ENCODE results near the gene CACNB4.

CACNB4 gene

GRCh38 chr2:152054593-152054992 is 44.3 kb downstream of the CACNB4 start:
- Histone ChIP-seq H3K4me3 (ENCODE audit: low read length in 2 of 2) (no peak overlapping the region), H3K4me1 (ENCODE audit: control insufficient read depth, insufficient read depth, low read length) (no peaks in the 10 kb centered on the region), H3K27me3 (ENCODE audit: control insufficient read depth in 1 of 2, insufficient read depth in 2 of 2, low read length in 2 of 2) (no peaks in the 10 kb centered on the region), H3K9me3 (ENCODE audit: control insufficient read depth in 2 of 2, low read length in 2 of 2) (no peaks in the 10 kb centered on the region), H3K27ac (ENCODE audit: low read length) (no peak overlapping the region), H3K9ac (ENCODE audit: low read length in 2 of 2) (no peak overlapping the region), H3K36me3 (ENCODE audit: control insufficient read depth in 2 of 2, insufficient read depth in 2 of 2, low read length in 2 of 2) (no peaks in the 10 kb centered on the region)

- H3K27ac ChIP-seq (ENCODE audit: low read length) = no peak overlapping the region
- no peak overlapping the region for H3K4me3 ChIP-seq (ENCODE audit: low read length in 2 of 2)
- no peaks in the 10 kb centered on the region for H3K36me3 ChIP-seq (ENCODE audit: control insufficient read depth in 2 of 2, insufficient read depth in 2 of 2, low read length in 2 of 2)
- H3K9me3 ChIP-seq (ENCODE audit: control insufficient read depth in 2 of 2, low read length in 2 of 2) = no peaks in the 10 kb centered on the region
- no peak overlapping the region for H3K9ac ChIP-seq (ENCODE audit: low read length in 2 of 2)
- H3K4me1 ChIP-seq (ENCODE audit: control insufficient read depth, insufficient read depth, low read length) = no peaks in the 10 kb centered on the region
- H3K27me3 ChIP-seq (ENCODE audit: control insufficient read depth in 1 of 2, insufficient read depth in 2 of 2, low read length in 2 of 2) = no peaks in the 10 kb centered on the region
Measured at GRCh38 chr2:152051436-152051835, 47.4 kb downstream of the CACNB4 start.

GRCh38 chr2:152050915-152051314 is 47.9 kb downstream of the CACNB4 start:
- no peak overlapping the region for H3K9ac ChIP-seq (ENCODE audit: low read length in 2 of 2)
- H3K4me1 ChIP-seq (ENCODE audit: control insufficient read depth, insufficient read depth, low read length) = no peaks in the 10 kb centered on the region
- H3K27ac ChIP-seq (ENCODE audit: low read length) = no peak overlapping the region
- H3K9me3 ChIP-seq (ENCODE audit: control insufficient read depth in 2 of 2, low read length in 2 of 2) = no peaks in the 10 kb centered on the region
- H3K36me3 ChIP-seq (ENCODE audit: control insufficient read depth in 2 of 2, insufficient read depth in 2 of 2, low read length in 2 of 2) = no peaks in the 10 kb centered on the region
- H3K4me3 ChIP-seq (ENCODE audit: low read length in 2 of 2) = no peak overlapping the region
- H3K27me3 ChIP-seq (ENCODE audit: control insufficient read depth in 1 of 2, insufficient read depth in 2 of 2, low read length in 2 of 2) = no peaks in the 10 kb centered on the region

- no peak overlapping the region for H3K9ac ChIP-seq (ENCODE audit: low read length in 2 of 2)
- no peak overlapping the region for H3K27ac ChIP-seq (ENCODE audit: low read length)
- no peaks in the 10 kb centered on the region for H3K36me3 ChIP-seq (ENCODE audit: control insufficient read depth in 2 of 2, insufficient read depth in 2 of 2, low read length in 2 of 2)
- no peak overlapping the region for H3K4me3 ChIP-seq (ENCODE audit: low read length in 2 of 2)
- no peaks in the 10 kb centered on the region for H3K9me3 ChIP-seq (ENCODE audit: control insufficient read depth in 2 of 2, low read length in 2 of 2)
- H3K27me3 ChIP-seq (ENCODE audit: control insufficient read depth in 1 of 2, insufficient read depth in 2 of 2, low read length in 2 of 2) = no peaks in the 10 kb centered on the region
- no peaks in the 10 kb centered on the region for H3K4me1 ChIP-seq (ENCODE audit: control insufficient read depth, insufficient read depth, low read length)
Measured at GRCh38 chr2:152050341-152050740, 48.5 kb downstream of the CACNB4 start.

GRCh38 chr2:152049541-152049940 is 49.3 kb downstream of the CACNB4 start:
- Histone ChIP-seq H3K27ac (ENCODE audit: low read length) (no peak overlapping the region), H3K4me1 (ENCODE audit: control insufficient read depth, insufficient read depth, low read length) (no peaks in the 10 kb centered on the region), H3K9ac (ENCODE audit: low read length in 2 of 2) (no peak overlapping the region), H3K27me3 (ENCODE audit: control insufficient read depth in 1 of 2, insufficient read depth in 2 of 2, low read length in 2 of 2) (no peaks in the 10 kb centered on the region), H3K36me3 (ENCODE audit: control insufficient read depth in 2 of 2, insufficient read depth in 2 of 2, low read length in 2 of 2) (no peaks in the 10 kb centered on the region), H3K9me3 (ENCODE audit: control insufficient read depth in 2 of 2, low read length in 2 of 2) (no peaks in the 10 kb centered on the region), H3K4me3 (ENCODE audit: low read length in 2 of 2) (no peak overlapping the region)

- no peaks in the 10 kb centered on the region for H3K9me3 ChIP-seq (ENCODE audit: control insufficient read depth in 2 of 2, low read length in 2 of 2)
- no peaks in the 10 kb centered on the region for H3K4me1 ChIP-seq (ENCODE audit: control insufficient read depth, insufficient read depth, low read length)
- no peaks in the 10 kb centered on the region for H3K27me3 ChIP-seq (ENCODE audit: control insufficient read depth in 1 of 2, insufficient read depth in 2 of 2, low read length in 2 of 2)
- H3K9ac ChIP-seq (ENCODE audit: low read length in 2 of 2) = no peak overlapping the region
- H3K27ac ChIP-seq (ENCODE audit: low read length) = no peak overlapping the region
- H3K4me3 ChIP-seq (ENCODE audit: low read length in 2 of 2) = no peak overlapping the region
- H3K36me3 ChIP-seq (ENCODE audit: control insufficient read depth in 2 of 2, insufficient read depth in 2 of 2, low read length in 2 of 2) = no peaks in the 10 kb centered on the region
Measured at GRCh38 chr2:152047824-152048471, 50.9 kb downstream of the CACNB4 start.

- H3K9ac ChIP-seq (ENCODE audit: low read length in 2 of 2) = no peak overlapping the region
- H3K4me3 ChIP-seq (ENCODE audit: low read length in 2 of 2) = no peak overlapping the region
- H3K4me1 ChIP-seq (ENCODE audit: control insufficient read depth, insufficient read depth, low read length) = no peaks in the 10 kb centered on the region
- no peaks in the 10 kb centered on the region for H3K27me3 ChIP-seq (ENCODE audit: control insufficient read depth in 1 of 2, insufficient read depth in 2 of 2, low read length in 2 of 2)
- H3K36me3 ChIP-seq (ENCODE audit: control insufficient read depth in 2 of 2, insufficient read depth in 2 of 2, low read length in 2 of 2) = no peaks in the 10 kb centered on the region
- H3K27ac ChIP-seq (ENCODE audit: low read length) = no peak overlapping the region
- H3K9me3 ChIP-seq (ENCODE audit: control insufficient read depth in 2 of 2, low read length in 2 of 2) = no peaks in the 10 kb centered on the region
Measured at GRCh38 chr2:152046940-152047339, 51.9 kb downstream of the CACNB4 start.

- Histone ChIP-seq H3K27ac (ENCODE audit: low read length) (no peak overlapping the region), H3K9ac (ENCODE audit: low read length in 2 of 2) (no peak overlapping the region)
Measured at GRCh38 chr2:152042636-152043615, 55.9 kb downstream of the CACNB4 start.

GRCh38 chr2:152038441-152038958 is 60.3 kb downstream of the CACNB4 start:
- Histone ChIP-seq H3K4me1 (ENCODE audit: control insufficient read depth, insufficient read depth, low read length) (peaks cover 8% of the 10 kb centered on the region), H3K9ac (ENCODE audit: low read length in 2 of 2) (no peak overlapping the region), H3K9me3 (ENCODE audit: control insufficient read depth in 2 of 2, low read length in 2 of 2) (no peaks in the 10 kb centered on the region), H3K27ac (ENCODE audit: low read length) (no peak overlapping the region), H3K27me3 (ENCODE audit: control insufficient read depth in 1 of 2, insufficient read depth in 2 of 2, low read length in 2 of 2) (no peaks in the 10 kb centered on the region), H3K4me3 (ENCODE audit: low read length in 2 of 2) (no peak overlapping the region), H3K36me3 (ENCODE audit: control insufficient read depth in 2 of 2, insufficient read depth in 2 of 2, low read length in 2 of 2) (no peaks in the 10 kb centered on the region)

More at GRCh38 chr2:152042636-152043615, 55.9 kb downstream of the CACNB4 start:
- Histone ChIP-seq H3K4me1 (ENCODE audit: control insufficient read depth, insufficient read depth, low read length) (peaks cover 3% of the 10 kb centered on the region), H3K4me3 (ENCODE audit: low read length in 2 of 2) (no peak overlapping the region), H3K36me3 (ENCODE audit: control insufficient read depth in 2 of 2, insufficient read depth in 2 of 2, low read length in 2 of 2) (no peaks in the 10 kb centered on the region), H3K27me3 (ENCODE audit: control insufficient read depth in 1 of 2, insufficient read depth in 2 of 2, low read length in 2 of 2) (no peaks in the 10 kb centered on the region), H3K9me3 (ENCODE audit: control insufficient read depth in 2 of 2, low read length in 2 of 2) (no peaks in the 10 kb centered on the region)

GRCh38 chr2:152037743-152038435 is 61.0 kb downstream of the CACNB4 start:
- Histone ChIP-seq H3K27ac (ENCODE audit: low read length) (no peak overlapping the region), H3K4me3 (ENCODE audit: low read length in 2 of 2) (no peak overlapping the region), H3K36me3 (ENCODE audit: control insufficient read depth in 2 of 2, insufficient read depth in 2 of 2, low read length in 2 of 2) (no peaks in the 10 kb centered on the region), H3K9ac (ENCODE audit: low read length in 2 of 2) (no peak overlapping the region), H3K4me1 (ENCODE audit: control insufficient read depth, insufficient read depth, low read length) (peaks cover 8% of the 10 kb centered on the region), H3K27me3 (ENCODE audit: control insufficient read depth in 1 of 2, insufficient read depth in 2 of 2, low read length in 2 of 2) (no peaks in the 10 kb centered on the region), H3K9me3 (ENCODE audit: control insufficient read depth in 2 of 2, low read length in 2 of 2) (no peaks in the 10 kb centered on the region)
